Coronary artery (tissue), 2 donors: ENCODE measurements around the gene FAM219A.
A peak's percentile ranks its signal among the peaks of the same experiment; 100 is the strongest.

Experiments used
- DNase-seq: peaks from one replicate; pipeline ENCODE4 v3.0.0-alpha.2; 2017; ENCODE audit warnings: low spot score
- H3K27ac ChIP-seq, 2 donors: fragments of 200-600 bp; sonication (generic); one replicate each; pipeline ENCODE4 v1.5.1; 2016 to 2019
- H3K4me3 ChIP-seq: fragments of 200-600 bp; sonication (generic); 2 replicates; pipeline ENCODE4 v1.5.1; 2016; ENCODE audit warnings: mild to moderate bottlenecking, moderate library complexity
- CTCF ChIP-seq: fragments of 200-600 bp; sonication (generic); IDR thresholded peaks from one replicate; pipeline ENCODE4 v1.5.1; 2019; ENCODE audit warnings: antibody characterized with exemption

Gene FAM219A

GRCh38 chr9:34437006-34437925, 21.1 kb downstream of the FAM219A start:
- DNase-seq: no peak
- Histone ChIP-seq H3K27ac (no peak overlapping the region), H3K4me3 (no peak overlapping the region)
- peak; percentile 39 for TF ChIP-seq CTCF

- Histone ChIP-seq H3K27ac (no peak overlapping the region), H3K4me3 (no peak overlapping the region)
- TF ChIP-seq CTCF: no peak
- no peak for DNase-seq
Observed at GRCh38 chr9:34431667-34432066, 26.7 kb downstream of the FAM219A start.

GRCh38 chr9:34430843-34431437, 27.4 kb downstream of the FAM219A start:
- Histone ChIP-seq H3K4me3 (no peak overlapping the region), H3K27ac (no peak overlapping the region)
- no peak for DNase-seq
- no peak for TF ChIP-seq CTCF

- no peak for TF ChIP-seq CTCF
- Histone ChIP-seq H3K27ac (no peak overlapping the region), H3K4me3 (no peak overlapping the region)
- DNase-seq: no peak
Observed at GRCh38 chr9:34428325-34428958, 29.9 kb downstream of the FAM219A start.

GRCh38 chr9:34426347-34427074, 31.9 kb downstream of the FAM219A start:
- H3K4me3 ChIP-seq: no peak overlapping the region
- TF ChIP-seq CTCF: no peak
- H3K27ac ChIP-seq: no peak overlapping the region
- DNase-seq: no peak

- Histone ChIP-seq H3K27ac (no peak overlapping the region), H3K4me3 (no peak overlapping the region)
- no peak for DNase-seq
- no peak for TF ChIP-seq CTCF
Observed at GRCh38 chr9:34419716-34420504, 38.5 kb downstream of the FAM219A start.
